ENCODE data around the gene TMEM203. TPM values are rescaled to one million over a fixed set of nuclear protein-coding genes. Genes with fewer than 3 reads are reported as not detected.

Gene TMEM203
- total RNA-seq, 1 experiment from 2014 or later: 51.5 TPM

DNA sequence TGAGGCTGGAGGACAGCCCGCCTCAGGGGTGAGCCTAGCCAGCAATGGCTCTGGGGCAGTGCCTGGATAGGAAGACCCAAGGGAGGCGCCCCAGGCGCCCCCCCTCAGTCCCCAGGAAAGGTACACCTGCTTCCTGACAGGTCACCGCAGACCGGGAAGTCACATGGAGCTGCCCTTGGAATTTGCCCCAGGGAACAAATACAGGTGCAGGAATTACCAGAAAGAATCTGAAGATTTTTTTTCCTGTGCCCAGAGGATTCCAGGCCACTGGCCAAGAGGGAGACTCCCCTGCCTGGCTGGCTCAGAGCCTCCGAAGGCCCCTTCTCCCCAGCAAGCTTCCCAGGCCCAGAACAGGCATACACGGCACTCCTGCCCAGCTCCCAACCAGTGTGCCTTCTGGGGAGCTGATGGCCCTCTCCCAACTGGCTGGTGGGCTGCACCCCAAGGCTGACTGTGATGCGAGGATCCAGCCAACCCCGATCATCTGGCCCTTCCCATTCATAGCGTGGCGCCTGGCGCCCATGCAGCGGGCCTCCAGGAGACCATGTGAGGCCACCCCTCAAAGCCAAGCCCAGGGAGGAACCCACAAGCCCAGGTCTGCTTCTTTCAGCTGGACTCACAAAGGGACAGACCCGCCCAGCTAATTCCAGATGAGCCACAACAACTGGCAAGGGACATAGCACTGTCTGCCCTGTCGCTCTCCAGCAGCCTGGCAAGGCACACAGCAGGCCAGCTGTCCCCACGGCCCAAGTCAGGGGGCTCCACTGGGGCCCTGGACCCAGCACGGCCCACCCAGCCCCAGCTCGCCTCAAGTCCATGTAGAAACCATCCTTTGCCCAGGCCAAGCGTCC lies 7.2 kb downstream of the TMEM203 start:
- peak; percentile 50 for DNase-seq (ENCODE audit: low spot score)

- DNase-seq (ENCODE audit: low spot score): peak; percentile 92
Observed at GRCh38 chr9:137195525-137196220, 9.8 kb downstream of the TMEM203 start.

- peak; percentile 55 for DNase-seq (ENCODE audit: low spot score)
Observed at GRCh38 chr9:137194909-137195308, 10.5 kb downstream of the TMEM203 start.

GRCh38 chr9:137194388-137194787 lies 11.1 kb downstream of the TMEM203 start:
- no peak for DNase-seq (ENCODE audit: low spot score)

GRCh38 chr9:137193771-137194170 lies 11.7 kb downstream of the TMEM203 start:
- no peak for DNase-seq (ENCODE audit: low spot score)

DNA sequence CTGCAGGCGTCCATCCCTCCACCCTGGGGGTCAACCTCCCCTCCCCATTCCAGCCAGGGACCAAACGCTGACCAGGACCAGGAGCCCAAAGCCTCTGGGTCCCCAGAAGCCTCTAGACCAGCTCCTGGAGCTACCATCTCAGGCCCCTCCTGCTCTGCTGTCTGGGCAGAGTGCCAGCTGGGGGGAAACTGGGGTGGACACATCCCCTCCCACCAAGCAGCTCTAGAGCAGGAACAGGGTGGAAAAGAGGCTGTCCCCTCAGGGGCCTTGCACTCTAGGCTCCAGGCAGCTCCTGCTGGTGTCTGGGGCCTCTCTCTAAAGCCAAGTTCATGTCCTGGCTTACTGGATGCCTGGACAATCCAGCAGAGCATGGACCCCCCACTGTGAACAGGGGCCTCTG lies 12.6 kb downstream of the TMEM203 start:
- DNase-seq (ENCODE audit: low spot score): no peak

DNA sequence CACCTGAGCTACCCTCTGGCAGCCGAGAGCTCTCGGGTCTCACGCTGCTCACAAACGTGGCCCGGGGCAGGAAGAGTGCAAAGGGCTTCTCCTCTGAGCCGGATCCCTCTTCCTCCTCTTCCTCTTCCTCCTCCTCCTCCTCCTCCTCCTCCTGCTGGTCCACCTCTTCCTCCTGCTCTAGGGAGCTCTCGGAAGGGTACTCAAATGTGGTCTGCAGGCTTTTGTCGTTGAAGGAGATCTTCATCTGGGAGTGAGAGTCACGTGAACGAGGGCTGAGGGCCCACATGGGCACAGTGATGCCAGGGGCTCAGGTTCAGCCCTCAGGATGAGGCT lies 13.0 kb downstream of the TMEM203 start:
- DNase-seq (ENCODE audit: low spot score): no peak

DNA sequence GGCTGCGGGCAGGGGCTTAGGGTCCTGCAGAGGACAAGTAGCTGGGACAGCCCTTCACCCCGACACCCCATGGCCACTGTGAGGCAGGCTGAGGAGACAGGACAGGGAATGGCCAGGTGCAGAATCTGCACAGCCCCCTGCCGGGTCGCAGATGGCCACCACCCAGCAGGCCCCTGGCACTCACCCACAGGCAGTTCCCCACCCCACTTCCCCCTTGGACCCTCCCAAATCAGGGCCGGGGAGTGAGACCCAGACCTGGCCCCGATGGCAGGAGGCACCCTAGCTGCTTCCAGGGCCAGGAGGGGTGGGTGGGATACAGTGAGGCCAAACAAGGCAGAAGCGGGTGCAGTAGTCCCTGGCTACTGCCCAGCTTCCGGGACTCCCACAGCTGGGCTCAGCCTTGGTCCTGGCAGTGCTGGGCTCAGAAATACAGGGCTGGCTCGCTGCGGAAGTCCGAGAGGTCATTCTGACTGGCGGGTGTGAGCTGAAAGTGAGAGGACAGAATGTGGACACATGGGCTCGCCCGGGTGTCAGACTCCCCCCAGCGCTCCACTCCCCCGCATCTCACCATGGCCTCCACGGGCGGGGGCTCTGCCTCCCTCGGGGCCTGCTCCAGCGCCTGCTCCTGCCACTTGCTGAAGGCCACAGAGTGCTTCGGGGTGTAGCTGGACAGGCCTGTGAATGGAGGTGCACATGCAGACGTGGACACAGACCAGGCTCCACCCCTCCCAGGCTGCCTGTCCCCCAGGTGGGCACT lies 13.6 kb downstream of the TMEM203 start:
- DNase-seq (ENCODE audit: low spot score): no peak

GRCh38 chr9:137191245-137191644 lies 14.2 kb downstream of the TMEM203 start:
- DNase-seq (ENCODE audit: low spot score): no peak

DNA sequence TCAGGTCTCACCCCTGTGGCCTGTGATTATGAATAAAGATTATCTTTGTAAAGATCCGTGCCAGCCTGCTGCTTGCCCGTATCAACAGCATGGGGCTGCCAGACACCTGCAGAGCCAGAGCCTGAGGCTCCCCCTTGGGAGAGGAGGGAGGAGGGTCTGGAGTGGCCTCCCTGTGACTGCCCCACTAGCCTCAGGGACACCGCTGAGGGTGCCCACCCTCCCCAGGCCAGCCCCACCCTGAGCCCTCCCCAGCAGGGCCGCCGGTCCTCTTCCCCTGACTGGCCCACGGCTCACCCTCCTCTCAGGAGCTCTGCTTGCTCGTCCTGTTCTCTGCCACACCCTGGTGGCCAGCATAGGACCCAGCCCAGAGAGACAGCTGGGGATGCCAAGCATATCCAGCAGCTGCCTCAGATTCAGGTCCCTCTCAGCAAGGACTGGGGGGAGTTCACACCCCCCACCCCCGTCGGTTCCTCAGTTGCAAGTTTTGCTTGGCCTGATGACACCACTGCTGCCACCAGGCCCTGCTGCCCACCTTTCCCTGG lies 15.1 kb downstream of the TMEM203 start:
- peak; percentile 53 for DNase-seq (ENCODE audit: low spot score)

GRCh38 chr9:137189297-137190295 lies 15.9 kb downstream of the TMEM203 start:
- no peak for DNase-seq (ENCODE audit: low spot score)

DNA sequence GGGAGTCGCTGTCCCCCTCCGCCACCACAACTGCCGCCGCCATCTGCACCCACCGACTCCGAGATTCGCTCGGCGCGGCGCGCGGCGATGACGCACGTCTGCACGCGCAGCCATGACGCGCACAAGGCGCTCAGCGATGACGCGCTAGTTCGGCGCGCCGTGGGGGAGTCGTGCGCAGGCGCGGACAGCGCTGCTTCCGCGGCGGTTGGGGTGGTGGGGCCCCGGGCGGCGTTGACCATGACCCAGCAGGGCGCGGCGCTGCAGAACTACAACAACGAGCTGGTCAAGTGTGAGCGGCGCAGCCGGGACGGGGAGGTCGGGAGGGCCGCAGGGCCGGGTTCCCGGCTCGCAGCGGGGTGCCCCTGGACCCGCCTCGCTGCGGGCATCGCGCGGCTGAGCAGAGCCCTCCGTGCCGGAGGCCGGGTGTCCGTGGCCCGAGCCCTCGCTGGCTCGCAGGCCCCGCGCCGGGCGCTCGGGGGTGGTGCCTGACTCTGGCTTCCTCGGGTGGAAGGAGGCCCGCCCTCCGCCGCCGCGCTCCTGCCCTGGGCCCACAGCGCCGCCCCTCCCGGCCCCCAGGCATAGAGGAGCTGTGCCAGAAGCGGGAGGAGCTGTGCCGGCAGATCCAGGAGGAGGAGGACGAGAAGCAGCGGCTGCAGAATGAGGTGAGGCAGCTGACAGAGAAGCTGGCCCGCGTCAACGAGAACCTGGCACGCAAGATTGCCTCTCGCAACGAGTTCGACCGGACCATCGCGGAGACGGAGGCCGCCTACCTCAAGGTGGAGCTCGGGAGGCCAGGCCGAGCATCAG lies 16.8 kb downstream of the TMEM203 start, which contains the start of the genes ANAPC2 and SSNA1:
Gene ANAPC2, minus strand, starts transcription at position 71 of the 807 bp plus-strand sequence. Its CDS starts 28 bp downstream, at position 43.
Gene SSNA1, plus strand, starts transcription at position 187 of the 807 bp plus-strand sequence. Its CDS starts 51 bp downstream, at position 238.
- peak; percentile 94 for DNase-seq (ENCODE audit: low spot score)

- DNase-seq (ENCODE audit: low spot score): no peak
Observed at GRCh38 chr9:137188086-137188489, 17.4 kb downstream of the TMEM203 start.

- no peak for DNase-seq (ENCODE audit: low spot score)
Observed at GRCh38 chr9:137187386-137187785, 18.1 kb downstream of the TMEM203 start.

GRCh38 chr9:137186385-137186784 lies 19.1 kb downstream of the TMEM203 start:
- DNase-seq (ENCODE audit: low spot score): no peak

DNA sequence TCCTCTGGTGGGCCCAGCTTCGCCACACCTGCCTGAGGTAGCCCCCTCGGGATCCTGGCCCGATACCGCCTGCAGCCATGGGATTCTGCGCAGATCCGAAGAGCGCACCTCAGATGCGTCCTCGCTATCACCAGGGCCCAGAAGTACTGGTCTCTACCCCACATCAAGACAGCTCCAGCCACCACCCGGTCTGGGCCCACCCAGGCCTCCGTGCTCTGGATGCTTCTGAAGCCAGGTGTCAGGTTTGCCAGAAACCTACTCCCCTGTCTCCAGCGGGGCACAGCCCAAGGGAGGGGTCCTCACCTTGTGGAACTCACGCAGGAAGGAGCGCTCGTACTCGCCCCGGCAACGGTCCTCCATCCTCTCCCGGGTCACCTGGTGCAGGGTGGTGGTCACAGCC lies 19.5 kb downstream of the TMEM203 start:
- DNase-seq (ENCODE audit: low spot score): no peak

DNA sequence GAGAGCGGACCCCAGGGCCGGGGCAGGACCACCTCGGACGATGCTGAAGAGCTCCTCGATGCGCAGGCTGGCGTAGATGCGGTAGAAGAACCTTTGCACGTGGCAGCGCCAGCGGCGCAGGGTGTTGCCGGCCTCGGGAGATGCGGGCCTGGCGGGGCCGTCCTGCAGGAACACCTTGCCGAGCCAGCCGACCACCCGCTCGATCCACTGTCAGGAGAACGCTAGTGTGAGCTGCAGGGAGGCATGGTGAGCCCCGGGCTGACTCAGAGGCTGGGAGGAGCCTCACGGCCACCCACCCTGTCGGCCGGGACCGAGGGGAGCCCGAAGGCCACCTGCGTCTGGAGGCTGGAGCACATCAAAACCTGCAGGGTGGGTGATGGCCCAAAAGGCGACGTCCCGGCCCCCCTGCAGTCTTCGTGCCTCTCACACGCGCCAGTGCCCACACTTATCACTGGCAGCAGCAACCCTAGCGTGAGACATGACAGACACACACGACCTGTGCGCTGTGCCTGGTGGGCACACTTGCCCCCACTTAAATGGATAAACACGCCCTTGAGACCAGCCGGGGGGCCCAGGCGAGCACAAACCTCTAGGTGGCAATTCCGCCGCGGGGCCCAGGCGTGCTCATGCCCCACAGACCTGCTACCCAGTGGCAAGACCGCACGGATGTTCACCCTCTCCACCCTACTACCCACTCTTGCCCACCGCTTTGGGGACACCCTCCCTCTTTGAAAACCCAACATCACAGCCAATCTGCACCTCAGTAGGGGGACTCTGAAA lies 20.4 kb downstream of the TMEM203 start:
- DNase-seq (ENCODE audit: low spot score): no peak

DNA sequence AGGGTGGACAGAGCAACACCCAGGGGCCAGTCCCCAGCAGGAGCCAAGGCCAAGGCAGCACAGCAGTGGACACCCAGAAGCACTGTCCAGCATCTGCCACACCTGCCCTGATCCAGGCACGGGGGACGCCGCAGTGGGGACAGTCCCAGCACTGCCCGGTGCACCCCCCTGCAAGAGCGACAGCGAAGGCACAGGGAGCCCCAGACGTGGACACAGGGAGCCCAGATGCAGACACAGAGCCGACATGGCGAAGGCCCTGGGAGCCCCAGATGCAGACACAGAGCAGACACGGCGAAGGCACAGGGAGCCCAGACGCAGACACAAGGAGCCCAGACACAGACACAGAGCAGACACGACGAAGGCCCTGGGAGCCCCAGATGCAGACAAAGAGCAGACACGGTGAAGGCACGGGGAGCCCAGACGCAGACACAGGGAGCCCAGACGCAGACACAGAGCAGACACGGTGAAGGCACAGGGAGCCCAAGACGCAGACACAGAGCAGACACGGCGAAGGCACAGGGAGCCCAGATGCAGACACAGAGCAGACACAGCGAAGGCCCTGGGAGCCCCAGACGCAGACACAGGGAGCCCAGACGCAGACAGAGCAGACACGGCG lies 21.4 kb downstream of the TMEM203 start:
- no peak for DNase-seq (ENCODE audit: low spot score)

Data from HT-29 (cell line).